K562 (cell line): Measurements from ENCODE around the gene GLRX5. TPM values are rescaled to one million over a fixed set of nuclear protein-coding genes. Genes with fewer than 3 reads are reported as not detected.
"Not testable (repeated sequence)": the region's sequence is repeated elsewhere in the genome, so short reads cannot be mapped to it uniquely, and the experiment has no call there.

ENCODE experiments used
- ATAC-seq: fragments of 200-7000 bp; cut with Tn5 transposase; 3 replicates; pipeline ENCODE4 v1.9.1; 2020; ENCODE audit warnings: moderate library complexity
- BruUV-seq: library from RNA; stranded (reverse); fragments of 400-500 nt; replicated peaks from 2 replicates; lab custom pipeline; 2021; lab: Mats Ljungman, UMichigan
- CTCF ChIA-PET: fragments of 300-600 bp; formaldehyde crosslinking; extraction: SDS; loops from one replicate; lab custom pipeline; 2021; ENCODE audit warnings: low intra/inter-chr PET ratio; lab: Yijun Ruan, JAX
- POLR2A ChIA-PET: fragments of 300-600, 350-650 bp; sonication (Branson Sonifier 250); formaldehyde crosslinking; extraction: SDS; loops from one replicate; lab custom pipeline; 2021; ENCODE audit warnings: antibody characterized with exemption, inconsistent platforms; lab: Yijun Ruan, JAX
- DNase-seq, 4 experiments: peaks; one replicate each; pipeline versions ENCODE4 v3.0.0 to v3.0.0-alpha.2; 2011 to 2018; ENCODE audit warnings: low spot score in 3 of 4, mixed read lengths in 3 of 4; ENCODE audit errors: extremely low read depth in 1 of 4
- FAIRE-seq: peaks from 2 replicates; lab custom pipeline; 2011; peaks lifted over from hg19 to GRCh38; lab: Jason Lieb, UNC
- H2AFZ ChIP-seq: 2 replicates; pipeline ENCODE4 v1.6.0; 2011; ENCODE audit warnings: low read depth, low read length, control low read depth, inconsistent platforms
- H3K27ac ChIP-seq: fragments of 200-600 bp; 3 replicates; pipeline ENCODE4 v1.8.0; 2011; ENCODE audit warnings: low read depth, mild to moderate bottlenecking, control low read depth, inconsistent platforms, low read length, moderate library complexity, mixed read lengths; ENCODE audit errors: extremely low read depth
- H3K27me3 ChIP-seq, 2 experiments: fragments of 300-600 bp in 1 of 2; 2 replicates in 1 of 2; 3 replicates in 1 of 2; pipeline versions ENCODE4 v1.6.0 to v1.8.0; 2011; ENCODE audit warnings: inconsistent platforms in 2 of 2, low read length in 2 of 2, mild to moderate bottlenecking in 1 of 2, mixed read lengths in 1 of 2, moderate library complexity in 1 of 2; ENCODE audit not compliant: control insufficient read depth in 2 of 2, insufficient read depth in 2 of 2
- H3K36me3 ChIP-seq: fragments of 300-600 bp; 3 replicates; pipeline ENCODE4 v1.8.0; 2011; ENCODE audit warnings: mild to moderate bottlenecking, low read length, inconsistent platforms; ENCODE audit not compliant: control insufficient read depth, insufficient read depth
- H3K4me1 ChIP-seq, 2 experiments: fragments of 200-600 bp in 1 of 2; replicated peaks in 1 of 2; 2 replicates in 1 of 2; 3 replicates in 1 of 2; pipeline versions ENCODE4 v1.5.1 to v1.8.0; 2011; ENCODE audit warnings: inconsistent platforms in 2 of 2, low read length in 2 of 2, mild to moderate bottlenecking in 1 of 2, mixed read lengths in 1 of 2, moderate library complexity in 1 of 2; ENCODE audit not compliant: control insufficient read depth in 2 of 2, insufficient read depth in 2 of 2
- H3K4me2 ChIP-seq: 2 replicates; pipeline ENCODE4 v1.6.1; 2011; ENCODE audit warnings: low read length, control low read depth, inconsistent platforms, mixed read lengths; ENCODE audit not compliant: insufficient read depth
- H3K4me3 ChIP-seq: fragments of 200-600 bp; sonication (generic), shearing (Covaris generic); 2 replicates; pipeline ENCODE4 v1.5.1; 2016; ENCODE audit warnings: control low read depth, inconsistent platforms
- H3K79me2 ChIP-seq: fragments of 200-600 bp; 3 replicates; pipeline ENCODE4 v1.8.0; 2011; ENCODE audit warnings: low read length, inconsistent platforms; ENCODE audit not compliant: control insufficient read depth, insufficient read depth
- H3K9ac ChIP-seq, 2 experiments: 2 replicates each; pipeline versions ENCODE4 v1.6.0 to v1.6.1; 2011; ENCODE audit warnings: low read depth in 2 of 2, low read length in 2 of 2, control low read depth in 1 of 2, inconsistent platforms in 1 of 2, mild to moderate bottlenecking in 1 of 2, mixed read lengths in 1 of 2; ENCODE audit not compliant: insufficient read depth in 1 of 2
- H3K9me1 ChIP-seq: one replicate; pipeline ENCODE4 v1.6.0; 2011; ENCODE audit warnings: inconsistent platforms, mild to moderate bottlenecking, low read length, moderate library complexity; ENCODE audit not compliant: control insufficient read depth, insufficient read depth
- H3K9me3 ChIP-seq: replicated peaks from 2 replicates; pipeline ENCODE4 v1.5.1; 2011; ENCODE audit warnings: low read depth, low read length, inconsistent platforms; ENCODE audit not compliant: control insufficient read depth, insufficient read depth
- H4K20me1 ChIP-seq: replicated peaks from 2 replicates; pipeline ENCODE4 v1.6.1; 2011; ENCODE audit warnings: low read length, inconsistent platforms, mixed read lengths; ENCODE audit not compliant: control insufficient read depth, insufficient read depth
- DNMT1 ChIP-seq: fragments of 450-650 bp; IDR thresholded peaks from 2 replicates; pipeline ENCODE4 v1.6.1; 2016; ENCODE audit warnings: antibody characterized with exemption, mild to moderate bottlenecking
- HNRNPL ChIP-seq: fragments of 200-400 bp; formaldehyde crosslinking; IDR thresholded peaks from 2 replicates; pipeline ENCODE4 v1.6.1; 2017; ENCODE audit warnings: low read depth, mild to moderate bottlenecking, low read length
- POLR2G ChIP-seq: fragments of 200-400 bp; formaldehyde crosslinking; IDR thresholded peaks from 2 replicates; pipeline ENCODE4 v1.6.1; 2017; ENCODE audit warnings: low read depth, mild to moderate bottlenecking, antibody characterized with exemption, low read length, moderate library complexity
- RBM39 ChIP-seq: fragments of 200-400 bp; formaldehyde crosslinking; optimal IDR thresholded peaks from 2 replicates; pipeline ENCODE3; 2018; ENCODE audit warnings: low read depth, low read length
- ZC3H11A ChIP-seq: IDR thresholded peaks from 2 replicates; pipeline ENCODE4 v1.6.1; 2012; ENCODE audit warnings: low read depth, low read length, improper control_type of control experiment
- ZNF354B ChIP-seq: fragments of 250-450 bp; sonication (Bioruptor Pico); IDR thresholded peaks from 2 replicates; pipeline ENCODE4 v1.4.0; 2020
- ZNF431 ChIP-seq: sonication (generic); formaldehyde crosslinking; IDR thresholded peaks from 2 replicates; pipeline ENCODE4 v1.8.0; 2022; ENCODE audit warnings: mild to moderate bottlenecking, missing genetic modification reagents
- WGBS: fragments of 100-300 bp; shearing (Covaris generic); methylation state at CpG from one replicate; pipeline ENCODE4 v1.1.6; 2016; ENCODE audit warnings: low coverage, mixed read lengths; ENCODE audit not compliant: insufficient coverage; ENCODE audit errors: missing lambda C conversion rate; 5-methylcytosine and 5-hydroxymethylcytosine counted together
- in situ Hi-C: fragments of 300-500 bp; cut with MboI; formaldehyde crosslinking; loops from 4 replicates; pipeline ENCODE4 v1.15.0; 2018; ENCODE audit warnings: inconsistent platforms, mixed read lengths
- intact Hi-C: fragments of 100-400 bp; cut with micrococcal nuclease; formaldehyde crosslinking; loops from 2 replicates; pipeline ENCODE4 v1.14.2; 2022
- polyA plus RNA-seq, 8 experiments: library from polyadenylated mRNA; depleted of rRNA in 4 of 8; stranded (reverse) in 5 of 8; unstranded in 3 of 8; fragments of >200 nt; fragmentation: Nextera tagmentation in 2 of 8; fragmentation: Illumina TruSeq in 1 of 8; extraction: Ambion mirVana in 2 of 8; extraction: Trizol in 1 of 8; gene quantifications; 2 replicates each; pipeline versions ENCODE4 v1.2.1 to v1.2.3, GENCODE V29; 2011 to 2014; ENCODE audit warnings: inconsistent platforms in 1 of 8, missing spikeins in 1 of 8
- total RNA-seq, 7 experiments: library from RNA; depleted of rRNA in 6 of 7; stranded (reverse); fragments of >200 nt in 6 of 7; fragmentation: Illumina TruSeq in 2 of 7; extraction: Trizol in 2 of 7; gene quantifications; 2 replicates each; pipeline versions ENCODE4 v1.2.1 to v1.2.3, GENCODE V29; 2011 to 2021; ENCODE audit warnings: low replicate concordance in 1 of 7

The GLRX5 gene
- total and polyA plus RNA-seq, 9 of the 15 experiments (the other 6 are each of a cell fraction or from before 2014, with no cell fraction given) = 16.7 to 96.8 (median 66.8) TPM

- TF ChIP-seq HNRNPL (no peak), RBM39 (no peak), ZC3H11A (no peak), POLR2G (no peak), DNMT1 (no peak), ZNF354B (no peak), ZNF431 (CRISPR knock-in tag) (no peak)
These were observed 43.0 kb downstream of the GLRX5 start (continued) for GRCh38 chr14:95577870-95578269.

GRCh38 chr14:95583836-95584617 is 49.2 kb downstream of the GLRX5 start:
- H3K4me1 ChIP-seq, H2AFZ ChIP-seq, intact Hi-C loops, FAIRE-seq, H3K9ac ChIP-seq, H3K9me3 ChIP-seq, CTCF ChIA-PET, H3K27me3 ChIP-seq, DNase-seq, POLR2A ChIA-PET, H3K4me2 ChIP-seq, H4K20me1 ChIP-seq, ATAC-seq, H3K79me2 ChIP-seq, H3K4me3 ChIP-seq, H3K36me3 ChIP-seq, in situ Hi-C loops, H3K9me1 ChIP-seq, H3K27ac ChIP-seq, BruUV-seq: not testable (repeated sequence)
- 0% methylated on average over 6 of the region's 8 CpGs for WGBS
